ENCODE measurements around the gene ITLN2. TPM values are rescaled to one million over a fixed set of nuclear protein-coding genes. Genes with fewer than 3 reads are reported as not detected.

The ITLN2 gene
- total RNA-seq, 1 experiment from 2014 or later: 2.4 TPM

DNA sequence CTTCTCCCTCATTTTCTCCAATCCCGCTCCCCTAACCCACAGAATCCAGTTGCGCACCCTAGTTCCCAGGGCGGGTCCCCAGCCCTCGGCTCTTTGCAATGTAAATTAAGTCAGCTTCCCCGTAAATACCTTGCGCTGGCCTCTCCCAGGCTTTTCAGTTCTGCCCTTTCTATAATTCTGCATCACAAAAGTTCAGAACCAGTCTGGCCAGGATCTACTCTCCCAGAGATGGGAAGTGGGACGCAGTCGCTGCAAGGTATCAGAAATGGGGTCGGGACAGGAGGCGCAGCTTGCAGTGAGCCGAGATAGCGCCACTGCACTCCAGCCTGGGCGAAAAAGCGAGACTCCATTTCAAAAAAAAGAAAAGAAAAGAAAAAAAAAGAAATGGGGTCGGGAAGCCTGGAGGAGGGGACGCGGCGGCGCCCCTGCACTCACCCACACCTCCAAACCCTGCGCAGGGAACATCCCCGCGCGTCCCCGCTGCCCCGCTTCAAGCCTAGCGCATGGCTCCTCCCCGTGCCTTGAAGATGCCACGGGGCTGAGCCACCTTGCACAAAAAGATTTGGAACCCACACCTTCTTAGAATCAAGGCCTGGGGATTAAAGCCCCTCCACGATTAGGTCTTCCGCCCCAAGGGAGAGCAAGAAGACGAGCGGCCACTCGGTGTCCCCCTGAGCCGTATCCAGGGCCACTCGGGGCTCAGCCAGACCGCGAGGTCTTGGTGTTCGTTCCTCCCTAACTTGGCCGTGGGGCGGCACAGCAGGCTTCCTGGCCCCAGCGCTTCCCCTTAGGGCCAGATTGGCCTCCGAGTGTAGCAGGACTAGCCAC is 27.2 kb upstream of the ITLN2 start:
- Mint-ChIP-seq H3K27me3 (ENCODE audit: low read depth) (no peaks in the 10 kb centered on the region; the same call in none of the 2 replicates), H3K9me3 (peaks cover 9 to 18% of the 10 kb centered on the region in 2 experiments), H3K4me1 (peaks cover 36 to 42% of the 10 kb centered on the region in 2 experiments), H3K27ac (peak overlapping the region; percentile 93 to 97 (median 97)), H3K4me3 (peak overlapping the region; percentile 63 to 80), H3K36me3 (ENCODE audit: insufficient read depth in 1 of 3, low read depth in 3 of 3) (peaks cover 4 to 15% (median 15%) of the 10 kb centered on the region in 3 experiments)
- Histone ChIP-seq H2AK5ac (ENCODE audit: insufficient read length, low read length) (no peak overlapping the region), H2AFZ (ENCODE audit: low read length) (no peak overlapping the region), H3K23me2 (ENCODE audit: insufficient read length, low read depth, low read length, poor library complexity, severe bottlenecking) (peaks cover 9% of the 10 kb centered on the region), H3K27ac (ENCODE audit: insufficient read length, low read depth, low read length) (peak overlapping the region; percentile 74), H3K4ac (ENCODE audit: low read depth, low read length) (peak overlapping the region; percentile 9), H3K79me1 (ENCODE audit: insufficient read depth, low read depth, low read length, poor library complexity, severe bottlenecking) (no peaks in the 10 kb centered on the region), H2BK12ac (ENCODE audit: insufficient read length, low read depth, low read length) (no peak overlapping the region), H3K9ac (ENCODE audit: extremely low read depth, insufficient read length, low read length) (peak overlapping the region; percentile 45), H2BK15ac (ENCODE audit: low read depth, low read length) (no peak overlapping the region), H3K4me2 (ENCODE audit: insufficient read depth, insufficient read length, low read length) (peak overlapping the region; percentile 26), H3K79me2 (ENCODE audit: insufficient read depth, low read length) (no peaks in the 10 kb centered on the region), H3K27me3 (ENCODE audit: insufficient read depth, low read length) (no peaks in the 10 kb centered on the region), H2BK20ac (ENCODE audit: low read depth, low read length, poor library complexity, severe bottlenecking) (no peak overlapping the region), H4K91ac (ENCODE audit: insufficient read length, low read depth, low read length) (peak overlapping the region; percentile 60), H4K20me1 (ENCODE audit: control insufficient read depth, insufficient read depth, insufficient read length) (no peaks in the 10 kb centered on the region), H3K14ac (ENCODE audit: insufficient read depth, low read length) (peak overlapping the region; percentile 68), H3K4me1 (ENCODE audit: insufficient read depth, low read length) (no peaks in the 10 kb centered on the region; the same call in 1 of the 2 replicates), H3K23ac (ENCODE audit: insufficient read length, low read depth, low read length) (no peak overlapping the region), H2BK120ac (ENCODE audit: low read depth, low read length, poor library complexity, severe bottlenecking) (no peak overlapping the region), H4K5ac (ENCODE audit: insufficient read length, low read depth, low read length) (peak overlapping the region; percentile 45), H3K56ac (ENCODE audit: insufficient read length, low read depth, low read length) (no peak overlapping the region), H3K18ac (ENCODE audit: insufficient read length, low read depth, low read length) (peak overlapping the region; percentile 79), H4K8ac (replicated peaks; ENCODE audit: insufficient read length, low read depth, low read length) (no peak overlapping the region), H3T11ph (ENCODE audit: low read length) (no peak overlapping the region), H3K9me3 (ENCODE audit: control insufficient read depth, low read depth, low read length) (peaks cover 4% of the 10 kb centered on the region), H2BK5ac (ENCODE audit: insufficient read length, low read length) (no peak overlapping the region)
- TF ChIP-seq, protein P1, sequence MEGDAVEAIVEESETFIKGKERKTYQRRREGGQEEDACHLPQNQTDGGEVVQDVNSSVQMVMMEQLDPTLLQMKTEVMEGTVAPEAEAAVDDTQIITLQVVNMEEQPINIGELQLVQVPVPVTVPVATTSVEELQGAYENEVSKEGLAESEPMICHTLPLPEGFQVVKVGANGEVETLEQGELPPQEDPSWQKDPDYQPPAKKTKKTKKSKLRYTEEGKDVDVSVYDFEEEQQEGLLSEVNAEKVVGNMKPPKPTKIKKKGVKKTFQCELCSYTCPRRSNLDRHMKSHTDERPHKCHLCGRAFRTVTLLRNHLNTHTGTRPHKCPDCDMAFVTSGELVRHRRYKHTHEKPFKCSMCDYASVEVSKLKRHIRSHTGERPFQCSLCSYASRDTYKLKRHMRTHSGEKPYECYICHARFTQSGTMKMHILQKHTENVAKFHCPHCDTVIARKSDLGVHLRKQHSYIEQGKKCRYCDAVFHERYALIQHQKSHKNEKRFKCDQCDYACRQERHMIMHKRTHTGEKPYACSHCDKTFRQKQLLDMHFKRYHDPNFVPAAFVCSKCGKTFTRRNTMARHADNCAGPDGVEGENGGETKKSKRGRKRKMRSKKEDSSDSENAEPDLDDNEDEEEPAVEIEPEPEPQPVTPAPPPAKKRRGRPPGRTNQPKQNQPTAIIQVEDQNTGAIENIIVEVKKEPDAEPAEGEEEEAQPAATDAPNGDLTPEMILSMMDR (conservative IDR thresholded peaks at IDR 0.05): no peak
- WGBS (ENCODE audit: extremely low coverage, insufficient read length, low lambda C conversion rate): no CpG with 5 or more reads among the region's 42 CpGs
- DNase-seq: peak; percentile 88
